ENCODE results near the gene SLC26A1.
A peak's percentile ranks its signal among the peaks of the same experiment; 100 is the strongest.

Gene SLC26A1

GRCh38 chr4:1039493-1040343 lies 46.5 kb upstream of the SLC26A1 start:
- peak; percentile 39 for DNase-seq (ENCODE audit: low read depth)

GRCh38 chr4:1038948-1039492 lies 45.8 kb upstream of the SLC26A1 start:
- no peak overlapping the region for H3K4me3 ChIP-seq (replicated peaks; ENCODE audit: low read depth, low read length)
- no peak for TF ChIP-seq CTCF (IDR thresholded peaks at IDR 0.05; ENCODE audit: low read length, missing control alignments)
- DNase-seq (ENCODE audit: low read depth), result no peak

More at GRCh38 chr4:1039493-1040343, 46.5 kb upstream of the SLC26A1 start:
- TF ChIP-seq CTCF (IDR thresholded peaks at IDR 0.05; ENCODE audit: low read length, missing control alignments), result no peak
- H3K4me3 ChIP-seq (replicated peaks; ENCODE audit: low read depth, low read length), result no peak overlapping the region

- no peak for TF ChIP-seq CTCF (IDR thresholded peaks at IDR 0.05; ENCODE audit: low read length, missing control alignments)
- no peak for DNase-seq (ENCODE audit: low read depth)
- H3K4me3 ChIP-seq (replicated peaks; ENCODE audit: low read depth, low read length), result no peak overlapping the region
Observed at GRCh38 chr4:1036976-1037810, 44.0 kb upstream of the SLC26A1 start.

GRCh38 chr4:1036095-1036494 lies 42.9 kb upstream of the SLC26A1 start:
- no peak overlapping the region for H3K4me3 ChIP-seq (replicated peaks; ENCODE audit: low read depth, low read length)
- TF ChIP-seq CTCF (IDR thresholded peaks at IDR 0.05; ENCODE audit: low read length, missing control alignments), result no peak
- no peak for DNase-seq (ENCODE audit: low read depth)

GRCh38 chr4:1035510-1035909 lies 42.3 kb upstream of the SLC26A1 start:
- H3K4me3 ChIP-seq (replicated peaks; ENCODE audit: low read depth, low read length), result no peak overlapping the region
- no peak for DNase-seq (ENCODE audit: low read depth)
- TF ChIP-seq CTCF (IDR thresholded peaks at IDR 0.05; ENCODE audit: low read length, missing control alignments), result no peak

GRCh38 chr4:1033840-1034551 lies 40.8 kb upstream of the SLC26A1 start:
- no peak overlapping the region for H3K4me3 ChIP-seq (replicated peaks; ENCODE audit: low read depth, low read length)
- peak; percentile 72 for DNase-seq (ENCODE audit: low read depth)
- no peak for TF ChIP-seq CTCF (IDR thresholded peaks at IDR 0.05; ENCODE audit: low read length, missing control alignments)

Measured in fibroblast of pulmonary artery (primary cell).